ENCODE results near the gene DQX1. TPM values are rescaled to one million over a fixed set of nuclear protein-coding genes. Genes with fewer than 3 reads are reported as not detected.

The DQX1 gene
- total RNA-seq, 1 donor from 2014 or later, result not detected

DNA sequence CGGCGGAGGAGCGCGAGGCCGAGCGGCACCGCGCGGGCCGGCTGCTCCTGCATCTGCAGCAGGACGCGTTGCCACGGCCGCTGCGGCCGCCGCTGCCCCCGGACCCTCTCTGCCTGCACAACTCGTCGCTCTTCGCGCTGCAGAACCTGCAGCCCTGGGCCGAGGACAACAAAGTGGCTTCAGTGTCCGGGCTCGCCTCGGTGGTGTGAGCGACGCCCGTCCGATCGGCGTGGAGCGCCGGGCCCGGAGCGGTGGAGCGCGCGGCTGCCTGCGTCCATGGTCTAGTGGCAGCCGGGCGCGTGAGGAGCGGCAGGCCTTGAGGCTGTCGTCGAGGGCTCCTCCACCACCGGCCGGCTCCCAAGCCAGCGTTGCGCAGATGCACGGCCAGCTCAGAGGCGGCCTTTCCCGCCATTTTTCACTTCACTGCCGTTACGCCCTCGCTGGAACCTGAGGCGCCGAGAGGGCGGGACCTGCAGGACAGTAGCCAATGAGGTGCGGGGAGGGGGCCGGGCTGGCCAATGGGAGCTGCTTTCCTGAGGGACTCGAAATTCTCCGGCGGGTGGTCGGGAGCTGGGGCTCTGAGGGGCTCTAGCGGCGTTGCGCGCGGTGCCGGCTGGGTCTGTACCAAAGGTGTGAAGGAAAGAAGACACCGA lies 9.9 kb downstream of the DQX1 start:
- intact Hi-C loops (cut with DNase I), result no loop called here
- peak; percentile 87 for DNase-seq (ENCODE audit: low spot score)

DNA sequence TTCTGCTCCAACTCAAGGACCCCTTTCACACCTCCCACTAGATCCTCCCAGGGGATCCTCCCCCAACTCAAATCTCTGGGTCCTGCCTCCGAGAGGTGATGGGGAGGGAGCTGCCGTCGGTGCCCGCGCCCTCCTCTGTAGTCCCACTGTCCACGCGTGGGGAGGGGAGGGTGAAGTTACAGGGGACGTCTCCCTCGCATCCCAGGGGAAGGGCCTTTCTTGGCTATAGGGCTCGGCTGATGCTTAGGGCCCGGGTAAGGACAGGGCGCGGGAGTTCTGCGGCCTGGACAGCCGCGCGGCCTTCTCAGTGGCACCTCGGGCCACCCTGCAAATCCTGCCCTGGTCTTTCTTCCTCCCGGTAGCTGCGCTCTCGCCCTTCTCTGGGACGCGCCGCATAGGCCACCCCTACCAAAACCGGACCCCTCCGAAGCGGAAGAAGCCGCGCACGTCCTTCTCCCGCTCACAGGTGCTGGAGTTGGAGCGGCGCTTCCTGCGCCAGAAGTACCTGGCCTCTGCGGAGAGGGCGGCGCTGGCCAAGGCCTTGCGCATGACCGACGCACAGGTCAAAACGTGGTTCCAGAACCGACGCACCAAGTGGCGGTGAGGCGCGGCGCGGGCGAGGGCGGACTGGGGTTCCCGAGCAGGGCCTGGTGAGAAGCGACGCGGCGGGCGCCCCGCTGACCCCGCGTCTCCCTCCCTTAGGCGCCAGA lies 10.6 kb downstream of the DQX1 start:
- no peak for DNase-seq (ENCODE audit: low spot score)
- intact Hi-C loops (cut with DNase I), result no loop called here

DNA sequence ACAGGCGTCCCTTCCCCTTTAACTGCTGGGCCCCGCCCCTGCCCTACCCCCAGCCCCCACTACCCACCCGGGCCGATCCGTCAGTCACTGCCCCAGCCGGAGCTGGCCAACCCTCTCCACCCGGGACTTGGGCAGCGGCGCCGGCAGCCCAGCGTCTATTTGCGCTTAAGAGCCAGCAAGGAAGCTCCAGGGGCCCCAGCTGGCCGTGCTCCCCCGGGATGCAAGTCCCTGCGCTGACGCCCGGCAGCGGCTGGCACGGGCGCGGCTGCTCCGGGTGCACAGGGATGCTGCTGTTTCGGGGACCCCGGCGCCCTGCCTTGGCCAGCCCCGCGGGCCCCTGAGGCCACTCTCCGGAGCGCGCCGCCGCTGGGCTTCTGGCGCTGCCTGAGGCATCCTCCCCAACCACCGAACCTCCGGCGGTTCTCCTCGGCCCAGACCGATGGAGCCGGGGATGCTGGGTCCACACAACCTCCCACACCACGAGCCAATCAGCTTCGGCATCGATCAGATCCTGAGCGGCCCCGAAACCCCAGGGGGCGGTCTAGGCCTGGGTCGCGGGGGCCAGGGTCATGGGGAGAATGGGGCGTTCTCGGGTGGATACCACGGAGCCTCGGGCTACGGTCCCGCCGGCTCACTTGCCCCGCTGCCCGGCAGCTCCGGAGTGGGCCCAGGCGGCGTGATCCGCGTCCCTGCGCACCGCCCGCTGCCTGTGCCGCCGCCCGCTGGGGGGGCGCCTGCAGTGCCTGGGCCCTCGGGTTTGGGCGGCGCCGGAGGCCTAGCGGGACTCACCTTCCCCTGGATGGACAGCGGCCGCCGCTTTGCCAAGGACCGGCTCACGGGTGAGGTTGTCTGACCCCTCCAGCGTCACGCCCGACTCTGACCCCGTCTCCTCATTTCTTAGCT lies 11.4 kb downstream of the DQX1 start, which contains the start of gene TLX2:
Gene TLX2 (plus strand): TSS at position 83 of the 903 bp plus-strand sequence. CDS start 357 bp downstream, at position 440.
- intact Hi-C loops (cut with DNase I), result no loop called here
- DNase-seq (ENCODE audit: low spot score), result no peak

DNA sequence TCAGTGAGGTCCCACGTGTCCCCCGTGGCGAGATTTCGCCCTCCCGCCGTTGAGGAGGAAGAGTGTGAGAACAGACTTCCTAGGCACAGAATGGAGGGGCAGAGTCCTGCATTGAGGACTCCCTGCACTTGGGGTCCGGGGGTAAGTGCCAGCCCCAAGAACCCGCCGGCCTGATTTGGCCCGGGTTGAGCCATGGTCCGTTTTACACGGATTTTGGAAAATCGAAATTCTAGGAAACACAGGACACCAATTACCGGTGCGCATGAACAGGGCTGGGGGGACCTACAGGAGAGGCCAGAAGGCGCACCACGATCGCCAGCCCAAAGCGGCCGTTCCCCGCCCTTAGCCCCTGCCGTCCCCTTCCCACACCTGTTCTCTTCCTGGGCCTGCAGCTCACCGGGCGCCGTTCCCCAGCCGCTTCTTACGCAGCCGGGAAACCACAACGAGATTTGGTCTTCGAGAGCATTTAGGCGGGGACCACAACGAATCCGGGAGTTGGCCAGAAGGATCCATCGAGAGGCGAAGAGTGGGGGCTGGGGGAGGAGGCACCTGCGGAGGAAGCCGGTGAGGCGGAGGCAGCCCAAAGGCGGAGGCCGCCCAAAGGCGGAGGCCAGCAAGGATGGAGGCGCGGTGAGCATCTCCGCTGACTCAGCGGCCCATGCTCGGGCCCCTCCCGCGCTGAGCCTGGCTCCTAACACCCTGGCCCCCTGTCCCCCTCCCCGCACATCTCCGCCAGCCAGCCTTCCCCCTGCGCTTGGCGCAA lies 12.2 kb downstream of the DQX1 start:
- intact Hi-C loops (cut with DNase I), result no loop called here
- no peak for DNase-seq (ENCODE audit: low spot score)

DNA sequence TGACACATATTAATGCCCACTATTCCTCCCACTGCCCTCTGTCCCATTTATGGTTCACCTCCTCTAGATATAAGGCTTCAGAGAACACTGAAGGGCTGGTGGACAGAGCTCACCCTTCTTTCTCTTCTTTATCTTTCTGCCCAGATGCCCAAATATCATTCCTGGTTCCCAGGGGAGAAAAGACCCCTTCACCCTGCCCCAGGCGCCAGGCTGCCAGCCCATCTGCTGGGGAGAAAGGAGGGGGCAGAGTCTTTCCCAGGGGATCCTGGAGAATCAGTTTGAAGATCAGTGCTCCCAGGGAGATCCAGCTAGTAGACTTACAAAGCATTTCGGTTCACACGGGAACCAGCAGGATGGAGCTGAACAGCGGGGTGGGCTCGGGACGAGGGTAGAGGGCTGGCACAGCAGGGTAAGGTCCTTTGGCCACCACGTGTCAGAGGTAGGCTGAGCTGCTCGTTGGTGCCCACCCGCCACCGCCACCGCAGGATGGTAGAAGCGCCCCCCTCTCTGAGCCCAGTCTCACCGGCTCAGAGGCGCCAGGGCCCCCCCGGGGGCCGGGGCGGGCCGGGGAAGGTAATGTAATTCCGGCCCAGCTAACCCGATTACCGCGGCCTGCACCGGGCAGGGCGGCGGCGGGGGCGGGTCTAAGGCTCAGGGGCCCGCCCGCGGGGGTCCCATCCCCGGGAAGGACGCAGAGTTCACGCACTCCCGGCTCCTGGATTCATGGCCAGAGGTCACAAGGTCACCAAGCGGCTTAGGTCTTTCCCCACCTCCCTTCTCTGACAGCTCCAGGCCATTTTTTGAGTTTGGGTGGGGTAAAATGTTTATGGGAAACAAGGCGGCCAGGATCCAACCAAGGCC lies 13.1 kb downstream of the DQX1 start:
- intact Hi-C loops (cut with DNase I), result no loop called here
- DNase-seq (ENCODE audit: low spot score), result no peak

DNA sequence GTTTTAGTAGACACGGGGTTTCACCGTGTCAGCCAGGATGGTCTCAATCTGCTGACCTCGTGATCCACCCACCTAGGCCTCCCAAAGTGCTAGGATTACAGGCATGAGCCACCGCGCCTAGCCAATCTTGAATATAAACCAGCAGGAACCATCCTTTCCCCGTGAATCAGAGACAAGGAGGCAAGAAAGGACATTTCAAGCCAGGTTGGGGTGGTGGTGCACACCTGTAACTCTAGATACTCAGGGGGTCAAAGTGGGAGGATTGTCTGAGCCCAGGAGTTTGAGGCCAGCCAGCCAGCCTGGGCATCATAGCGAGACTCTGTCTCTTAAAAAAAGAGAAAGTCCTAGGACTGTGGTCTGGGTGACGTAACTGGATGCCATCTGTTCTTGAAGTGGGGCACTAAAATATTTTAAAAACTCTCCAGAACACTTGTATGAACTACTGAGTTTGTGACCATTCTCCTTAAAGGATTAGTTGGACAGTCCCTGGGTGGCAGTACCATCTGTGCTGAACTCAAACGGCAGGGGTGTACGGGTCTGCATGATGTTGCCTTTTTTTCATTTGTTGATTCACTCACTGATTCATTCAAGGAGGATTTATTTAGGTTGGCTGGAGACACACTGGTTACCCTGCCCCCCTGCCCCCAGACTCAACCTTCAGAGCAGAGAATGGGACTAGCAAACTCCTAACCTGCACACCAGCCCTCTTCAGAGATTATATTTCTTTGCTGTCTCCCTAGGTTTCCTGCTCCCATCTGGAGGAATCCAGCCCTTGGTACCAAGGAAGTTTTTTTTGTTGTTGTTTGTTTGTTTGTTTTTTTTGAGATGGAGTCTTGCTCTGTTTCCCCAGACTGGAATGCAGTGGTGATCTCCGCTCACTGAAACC lies 14.7 kb downstream of the DQX1 start:
- intact Hi-C loops (cut with DNase I), result no loop called here
- DNase-seq (ENCODE audit: low spot score), result no peak

DNA sequence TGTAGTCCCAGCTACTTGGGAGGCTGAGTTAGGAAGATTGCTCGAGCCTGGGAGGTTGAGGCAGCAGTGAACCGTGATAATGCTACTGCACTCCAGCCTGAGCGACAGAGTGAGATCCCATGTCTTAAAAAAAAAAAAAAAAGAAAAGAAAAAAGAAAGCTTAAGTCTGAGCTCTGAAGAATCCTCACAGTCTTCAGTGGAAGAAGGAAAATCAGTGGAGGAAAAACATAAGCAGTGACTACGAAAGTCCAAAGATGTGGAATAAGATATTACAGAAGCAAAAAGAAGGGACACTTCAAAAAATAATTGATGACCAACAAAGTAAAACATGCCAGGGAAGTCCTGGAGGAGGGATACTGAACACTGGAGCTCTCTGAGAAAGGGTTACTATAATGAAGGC lies 15.8 kb downstream of the DQX1 start:
- no peak for DNase-seq (ENCODE audit: low spot score)
- intact Hi-C loops (cut with DNase I), result no loop called here

DNA sequence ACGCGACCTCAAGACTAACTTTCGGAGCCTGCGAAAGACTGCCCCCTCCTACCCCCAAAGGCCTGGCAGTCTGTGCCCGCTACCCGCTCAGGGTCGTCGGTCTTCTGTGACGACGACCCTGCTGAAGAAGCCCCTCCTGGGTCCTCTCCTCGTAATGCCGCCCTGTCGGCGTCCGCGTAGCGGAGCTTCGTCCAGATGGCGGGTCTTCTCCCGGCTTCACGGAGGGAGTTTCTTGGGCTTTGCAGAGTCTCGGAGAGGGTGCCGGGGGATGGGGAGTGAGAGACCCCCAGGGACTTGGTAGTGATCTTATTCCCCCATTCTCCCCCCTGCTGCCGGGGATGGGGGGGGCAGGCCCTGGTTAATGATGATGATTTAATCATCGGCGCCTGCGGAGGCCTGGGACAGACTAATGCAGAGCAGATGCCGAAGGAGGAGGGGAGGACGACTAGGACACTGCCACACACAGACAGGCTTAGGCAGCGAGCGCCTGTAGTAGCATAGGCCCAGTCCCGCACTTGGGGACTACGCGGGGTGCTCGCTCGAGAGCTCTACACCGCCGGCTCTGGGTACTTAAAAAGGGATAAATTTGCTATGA lies 18.0 kb downstream of the DQX1 start:
- intact Hi-C loops (cut with DNase I), result loop anchor here (1.0 kb wide), 1 partner anchor 21 kb away; the partner anchor contains the start of genes AUP1 and HTRA2
- no peak for DNase-seq (ENCODE audit: low spot score)

DNA sequence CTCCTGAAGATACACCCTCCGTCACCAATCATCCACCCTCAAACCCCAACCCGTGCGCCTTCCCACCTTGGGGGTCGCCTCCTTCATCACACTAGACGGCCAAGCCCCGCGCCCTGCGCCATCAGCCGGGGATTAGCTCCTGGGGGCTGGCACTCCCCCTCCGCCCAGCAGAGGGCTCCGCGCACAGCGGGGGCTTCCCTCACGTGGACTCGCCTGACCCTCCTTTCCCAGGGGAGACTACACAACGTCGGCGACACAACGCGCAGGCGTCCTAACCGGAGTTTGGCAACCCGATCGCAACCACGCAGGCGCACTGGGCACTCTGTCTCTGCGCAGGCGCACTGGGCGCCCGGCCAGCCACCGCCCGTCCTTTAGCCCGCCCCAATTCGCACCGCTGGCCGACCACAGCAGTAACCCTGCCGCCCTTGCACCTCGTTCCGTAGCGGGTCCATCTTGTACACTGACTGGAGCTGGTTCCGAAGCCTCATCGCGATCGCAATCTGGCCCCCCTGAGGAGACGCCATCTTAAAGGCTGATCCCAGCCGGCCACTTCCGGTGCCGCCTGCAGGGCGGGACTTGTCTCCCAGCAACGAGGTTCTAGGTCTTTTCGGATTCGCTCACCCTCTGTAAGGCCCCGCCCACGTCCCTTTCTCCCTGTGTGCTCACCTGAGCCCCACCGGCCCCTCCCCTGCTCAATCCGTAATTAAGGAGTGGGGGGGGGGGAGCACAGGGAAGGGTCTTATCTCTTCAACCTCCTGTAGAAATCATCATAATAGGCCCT lies 18.7 kb downstream of the DQX1 start, which contains the start of gene PCGF1:
Gene PCGF1 (minus strand): TSS at position 551 of the 781 bp plus-strand sequence. CDS start 27 bp downstream, at position 524.
- intact Hi-C loops (cut with DNase I), result loop anchor here (1.0 kb wide), 1 partner anchor 22 kb away; the partner anchor contains the start of genes AUP1 and HTRA2
- peak; percentile 99 for DNase-seq (ENCODE audit: low spot score)

DNA sequence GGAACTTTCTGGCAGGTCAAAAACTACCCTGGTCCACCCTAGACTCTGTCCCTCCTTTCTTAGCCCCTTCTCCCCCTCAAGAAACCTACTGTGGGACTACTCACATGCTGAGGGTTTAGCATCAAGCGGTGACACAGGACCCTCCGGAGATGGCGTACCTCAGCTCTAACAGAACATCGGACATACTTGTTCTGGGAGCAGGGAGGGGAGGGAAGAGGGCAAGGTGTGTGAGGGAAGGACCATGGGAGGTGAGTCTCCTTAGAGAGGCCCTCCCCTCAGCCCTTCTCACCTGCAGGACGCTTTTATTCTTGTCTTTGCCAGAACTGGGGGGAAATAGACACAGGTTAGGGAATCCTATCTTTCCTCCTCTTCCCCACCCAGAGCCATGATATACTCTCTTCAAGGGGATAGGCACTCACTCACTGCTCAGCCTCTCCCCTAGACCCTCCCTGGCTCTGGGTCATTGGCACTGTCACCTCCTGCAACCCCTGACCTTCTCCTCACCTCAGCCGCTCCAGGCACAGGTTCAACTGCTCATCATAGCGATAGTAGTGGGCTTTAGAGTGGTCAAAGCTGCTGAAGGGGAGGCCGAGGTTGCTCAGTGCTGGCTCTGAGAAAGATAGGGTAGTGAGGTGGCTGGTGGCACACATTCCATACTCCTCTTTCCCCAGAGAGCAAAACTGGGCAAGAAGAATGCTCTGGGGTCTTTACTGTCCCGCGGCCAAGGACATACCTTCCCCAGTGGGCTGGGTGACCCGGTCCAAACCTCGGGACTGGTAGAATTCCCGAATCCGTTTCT lies 20.4 kb downstream of the DQX1 start:
- no peak for DNase-seq (ENCODE audit: low spot score)
- intact Hi-C loops (cut with DNase I), result no loop called here

DNA sequence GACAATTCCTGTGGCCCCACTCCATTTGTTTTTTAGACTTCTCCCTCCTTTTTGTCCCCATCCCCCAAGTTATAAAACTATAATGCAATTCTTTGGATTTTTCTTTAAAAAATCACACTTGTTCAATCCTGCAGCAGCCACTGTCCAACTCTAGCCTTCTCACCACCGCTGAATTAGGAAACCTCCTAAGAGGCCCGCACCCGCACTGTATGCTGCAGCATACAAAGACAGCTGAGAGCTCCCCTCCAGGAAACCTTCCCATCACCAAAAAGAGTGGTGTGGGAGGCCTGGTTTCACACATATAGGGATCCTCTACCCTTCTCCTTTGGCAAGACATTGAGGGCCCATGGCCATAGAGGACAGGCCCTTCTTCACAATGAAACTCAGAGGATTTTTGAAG lies 21.4 kb downstream of the DQX1 start:
- intact Hi-C loops (cut with DNase I), result loop anchor here (5.0 kb wide), 1 partner anchor 83 kb away; no protein-coding TSS in a partner anchor
- DNase-seq (ENCODE audit: low spot score), result no peak

DNA sequence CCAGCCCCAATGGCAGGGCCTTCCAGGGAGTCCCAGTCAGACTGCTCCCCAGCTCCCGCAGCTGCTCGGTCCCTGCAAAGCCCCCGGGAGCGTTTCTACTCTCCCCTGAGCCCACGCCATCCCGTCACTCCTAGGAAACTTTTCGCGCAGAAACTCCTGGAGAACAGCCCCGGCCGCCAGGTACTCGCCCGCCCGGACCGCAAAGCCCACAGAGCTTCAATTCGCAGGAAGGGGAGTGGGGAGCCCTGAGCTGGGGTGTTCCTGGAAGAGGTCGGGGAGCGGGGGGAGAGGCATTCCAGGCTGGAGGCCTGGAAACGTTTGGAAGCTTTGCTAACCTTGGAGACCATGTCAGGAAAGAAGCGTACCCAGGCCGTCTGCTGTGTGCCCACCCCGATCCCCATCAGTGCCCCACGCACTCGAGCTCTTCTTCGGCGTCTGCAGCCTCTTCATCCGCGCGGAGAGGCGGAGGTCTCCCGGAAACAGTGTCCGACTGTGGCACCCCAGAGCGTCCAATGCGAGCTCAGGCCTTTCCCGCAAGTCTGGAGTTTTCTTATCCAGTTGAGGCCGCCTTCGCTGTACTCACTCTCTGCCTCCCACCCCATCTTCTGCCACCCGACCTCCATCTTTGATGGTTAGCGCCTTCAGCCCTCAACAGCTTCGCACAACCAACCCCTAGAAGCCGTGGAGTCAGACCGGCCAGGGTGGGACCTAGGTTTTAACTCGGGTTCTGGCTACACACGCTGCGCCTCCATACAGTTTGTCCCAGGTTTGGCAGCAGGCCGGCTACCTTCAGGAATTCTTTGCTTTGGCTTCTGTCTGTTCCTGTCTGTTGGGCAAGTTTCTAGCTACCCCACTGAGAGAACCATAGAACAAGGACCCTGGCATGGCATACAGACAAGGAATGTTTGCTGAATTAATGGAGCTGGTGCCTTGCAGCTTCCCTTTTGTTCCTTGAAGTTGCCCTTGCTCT lies 22.2 kb downstream of the DQX1 start:
- DNase-seq (ENCODE audit: low spot score), result no peak
- intact Hi-C loops (cut with DNase I), result loop anchor here (5.0 kb wide), 1 partner anchor 84 kb away; no protein-coding TSS in a partner anchor

DNA sequence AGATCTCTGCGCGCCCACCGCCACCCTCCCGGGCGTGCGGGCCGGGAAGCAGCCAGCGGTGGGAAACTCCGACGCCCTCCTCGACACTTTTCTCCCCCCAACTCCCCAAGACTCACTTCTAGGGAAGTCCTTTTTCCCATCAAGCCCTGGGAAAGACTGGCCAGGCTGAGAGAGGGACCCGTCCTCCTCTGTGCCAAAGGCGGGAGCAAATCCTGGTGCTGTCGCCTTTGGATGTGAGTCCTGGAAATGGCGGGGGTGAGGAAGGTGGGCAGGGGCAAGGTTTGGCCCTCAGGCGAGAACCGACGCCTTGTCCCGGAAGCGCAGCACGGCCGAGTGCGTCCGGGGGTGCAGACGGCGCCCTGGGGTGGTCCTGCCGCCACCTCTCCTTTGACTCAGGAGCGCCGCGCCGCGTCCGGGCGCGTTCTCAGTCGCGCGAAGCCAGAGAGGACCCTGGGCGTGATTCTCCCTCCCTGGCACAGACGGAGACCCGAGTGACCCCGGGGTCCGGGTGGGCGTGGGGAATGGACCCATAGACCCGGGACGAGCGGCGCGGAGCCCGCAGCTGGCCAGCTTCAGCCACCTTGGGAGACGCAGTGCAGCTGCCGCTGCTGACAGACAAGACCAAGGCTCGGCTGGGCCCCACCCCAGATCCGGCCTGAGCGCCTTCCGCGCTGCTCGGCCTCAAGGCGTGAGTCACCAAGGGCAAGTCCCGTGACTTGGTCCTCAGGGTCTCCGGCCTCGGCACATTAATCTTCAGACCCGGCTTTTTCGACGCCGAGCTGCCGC lies 23.1 kb downstream of the DQX1 start:
- peak; percentile 93 for DNase-seq (ENCODE audit: low spot score)
- intact Hi-C loops (cut with DNase I), result loop anchor here (5.0 kb wide), 1 partner anchor 84 kb away; no protein-coding TSS in a partner anchor
